Testis (tissue), 2 donors: ENCODE results near the gene ITGA1.

Source experiments
- POLR2A ChIP-seq: fragments of 450-650 bp; IDR thresholded peaks from one replicate; pipeline ENCODE4 v1.6.1; 2017; ENCODE audit warnings: antibody characterized with exemption, mild to moderate bottlenecking, moderate library complexity
- TF ChIP-seq, protein P1 (sequence below), 3 experiments: fragments of 450-650 bp in 2 of 3; fragments of 200-600 bp in 1 of 3; sonication (generic) in 1 of 3; IDR thresholded peaks; one replicate each; pipeline ENCODE4 v1.5.1; 2016 to 2019; ENCODE audit warnings: antibody characterized with exemption in 3 of 3, mild to moderate bottlenecking in 2 of 3, moderate library complexity in 1 of 3

DNA sequence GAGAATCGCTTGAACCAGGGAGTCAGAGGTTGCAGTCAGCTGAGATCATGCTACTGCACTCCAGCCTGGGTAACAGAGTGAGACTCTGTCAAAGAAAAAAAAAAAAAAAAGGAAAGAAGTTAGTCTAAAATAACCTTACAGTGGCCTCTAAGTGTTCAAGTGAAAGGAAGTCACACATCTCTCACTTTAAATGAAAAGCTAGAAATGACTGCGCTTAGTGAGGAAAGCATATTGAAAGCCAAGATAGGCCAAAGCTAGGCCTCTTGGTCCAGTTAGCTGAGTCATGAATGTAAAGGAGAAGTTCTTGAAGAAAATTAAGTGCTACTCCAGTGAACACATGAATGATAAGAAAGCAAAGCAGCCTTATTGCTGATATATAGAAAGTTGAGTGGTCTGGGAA, 38.1 kb downstream of the ITGA1 start:
- TF ChIP-seq, protein P1, sequence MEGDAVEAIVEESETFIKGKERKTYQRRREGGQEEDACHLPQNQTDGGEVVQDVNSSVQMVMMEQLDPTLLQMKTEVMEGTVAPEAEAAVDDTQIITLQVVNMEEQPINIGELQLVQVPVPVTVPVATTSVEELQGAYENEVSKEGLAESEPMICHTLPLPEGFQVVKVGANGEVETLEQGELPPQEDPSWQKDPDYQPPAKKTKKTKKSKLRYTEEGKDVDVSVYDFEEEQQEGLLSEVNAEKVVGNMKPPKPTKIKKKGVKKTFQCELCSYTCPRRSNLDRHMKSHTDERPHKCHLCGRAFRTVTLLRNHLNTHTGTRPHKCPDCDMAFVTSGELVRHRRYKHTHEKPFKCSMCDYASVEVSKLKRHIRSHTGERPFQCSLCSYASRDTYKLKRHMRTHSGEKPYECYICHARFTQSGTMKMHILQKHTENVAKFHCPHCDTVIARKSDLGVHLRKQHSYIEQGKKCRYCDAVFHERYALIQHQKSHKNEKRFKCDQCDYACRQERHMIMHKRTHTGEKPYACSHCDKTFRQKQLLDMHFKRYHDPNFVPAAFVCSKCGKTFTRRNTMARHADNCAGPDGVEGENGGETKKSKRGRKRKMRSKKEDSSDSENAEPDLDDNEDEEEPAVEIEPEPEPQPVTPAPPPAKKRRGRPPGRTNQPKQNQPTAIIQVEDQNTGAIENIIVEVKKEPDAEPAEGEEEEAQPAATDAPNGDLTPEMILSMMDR (IDR thresholded peaks at IDR 0.05): no peak
- no peak for TF ChIP-seq POLR2A
